Activated CD4-positive, CD25-positive, alpha-beta regulatory T cell treated with anti-CD3 and anti-CD28 coated beads, Interleukin-2, amount 50 U/mL, for 72 hours (primary cell): Measurements from ENCODE around the gene ENOX1.
"Not testable (repeated sequence)": the region's sequence is repeated elsewhere in the genome, so short reads cannot be mapped to it uniquely, and the experiment has no call there.

Experiments
- DNase-seq: peaks from one replicate; pipeline ENCODE4 v3.0.0; 2021

Gene ENOX1

DNA sequence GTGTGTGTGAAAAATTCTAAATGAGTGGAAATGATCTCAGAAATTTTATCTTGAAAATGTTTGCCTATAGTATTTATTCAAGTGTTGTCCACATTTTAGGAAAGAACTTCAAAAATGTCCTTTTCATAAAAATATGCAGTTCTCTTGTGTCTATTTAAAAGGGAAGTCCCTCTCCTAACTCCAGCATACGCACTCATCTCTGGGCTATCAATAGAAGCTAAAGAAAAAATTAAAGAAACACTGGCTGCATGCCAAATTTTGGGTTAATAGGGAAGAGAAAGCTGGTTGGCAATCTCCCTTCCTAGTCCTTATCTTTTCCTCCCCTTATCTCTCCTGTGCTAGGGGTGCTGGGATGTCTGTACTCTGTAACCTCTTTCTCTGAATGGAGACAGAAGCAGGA is 313.3 kb downstream of the ENOX1 start:
- no peak for DNase-seq

DNA sequence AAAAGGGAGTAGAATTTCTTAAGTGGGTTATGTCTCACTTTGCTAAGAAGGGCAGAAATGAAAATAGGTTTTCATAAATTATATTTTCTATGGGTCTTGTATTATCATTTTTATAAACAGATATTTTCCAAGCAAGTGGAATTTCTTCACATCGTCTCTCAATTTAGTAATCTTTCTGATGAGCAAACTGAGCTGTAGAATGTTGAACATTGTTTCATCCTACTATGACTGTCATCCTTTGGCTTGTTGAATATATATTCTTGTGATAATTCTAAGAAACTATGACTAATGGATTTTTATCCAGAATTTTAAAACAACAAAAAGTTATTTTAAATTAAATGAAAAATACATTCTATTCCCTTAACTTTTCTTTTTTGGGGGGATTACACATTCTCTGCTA is 313.8 kb downstream of the ENOX1 start:
- no peak for DNase-seq

DNA sequence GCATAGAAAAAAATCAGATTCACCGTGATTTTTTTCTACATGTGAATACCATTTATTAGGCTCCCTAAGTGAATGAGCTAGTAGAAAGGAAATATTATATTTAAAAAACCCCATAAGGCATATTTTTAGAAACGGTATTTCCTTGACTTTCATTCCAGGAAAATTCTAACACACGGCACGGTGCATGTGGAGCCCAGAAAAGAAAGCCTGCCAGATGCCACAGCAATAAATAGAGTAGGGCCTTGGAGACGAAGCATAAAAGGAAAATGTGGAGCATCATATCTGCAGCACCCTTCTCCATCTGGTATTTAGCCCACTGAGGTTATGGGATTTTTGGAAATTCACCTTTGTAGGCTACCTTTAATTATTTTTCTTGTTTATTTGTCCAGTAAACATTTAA is 314.4 kb downstream of the ENOX1 start:
- DNase-seq = no peak

- no peak for DNase-seq
Measured at GRCh38 chr13:43470610-43471009, 316.2 kb downstream of the ENOX1 start.

DNA sequence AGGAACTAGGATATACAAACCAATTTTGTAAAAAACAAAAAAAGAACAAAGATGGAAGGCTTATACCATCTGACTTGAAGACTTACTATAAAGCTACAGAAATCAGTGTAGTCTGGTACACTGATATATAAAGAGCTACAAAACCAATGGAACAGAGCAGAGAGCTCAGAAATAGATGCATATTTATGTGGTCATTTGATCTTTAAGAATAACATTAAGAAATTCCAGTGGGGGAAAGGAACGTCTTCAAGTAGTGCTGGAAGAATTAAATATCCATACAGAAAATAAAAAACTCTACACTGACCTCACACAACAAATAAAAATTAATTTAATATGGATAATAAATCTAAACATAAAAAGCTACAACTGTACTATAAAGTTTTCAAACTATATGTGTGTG is 317.0 kb downstream of the ENOX1 start:
- DNase-seq = no peak

DNA sequence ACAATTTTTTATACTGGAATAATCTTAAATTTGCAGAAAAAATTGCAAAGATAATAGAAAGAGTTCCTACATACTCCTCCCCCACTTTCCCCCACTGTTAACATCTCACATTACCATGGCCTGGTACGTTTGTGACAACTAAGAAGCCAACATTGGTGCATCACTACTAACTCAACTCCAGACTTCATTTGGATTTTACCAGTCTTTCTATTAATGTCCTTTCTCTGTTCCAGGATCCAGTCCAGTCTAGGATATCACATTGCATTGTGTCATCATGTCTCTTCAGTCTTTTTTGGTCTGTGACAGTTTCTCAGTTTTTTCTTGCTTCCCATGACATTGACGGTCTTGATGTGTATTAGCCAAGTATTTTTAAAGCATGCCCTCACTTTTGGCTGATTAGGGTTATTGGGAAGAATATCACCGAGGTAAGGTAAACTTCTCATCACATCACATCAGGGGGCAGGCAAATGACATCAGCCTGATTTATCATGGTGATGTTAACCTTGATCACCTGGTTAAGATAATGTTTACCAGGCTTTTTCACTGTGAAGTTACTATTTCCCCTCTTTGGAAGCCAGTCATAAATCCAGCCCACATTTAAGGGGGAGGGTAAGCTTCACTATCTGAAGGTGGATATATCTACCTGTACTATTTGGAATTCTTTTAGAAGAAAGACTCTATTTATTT is 322.1 kb downstream of the ENOX1 start:
- no peak for DNase-seq

DNA sequence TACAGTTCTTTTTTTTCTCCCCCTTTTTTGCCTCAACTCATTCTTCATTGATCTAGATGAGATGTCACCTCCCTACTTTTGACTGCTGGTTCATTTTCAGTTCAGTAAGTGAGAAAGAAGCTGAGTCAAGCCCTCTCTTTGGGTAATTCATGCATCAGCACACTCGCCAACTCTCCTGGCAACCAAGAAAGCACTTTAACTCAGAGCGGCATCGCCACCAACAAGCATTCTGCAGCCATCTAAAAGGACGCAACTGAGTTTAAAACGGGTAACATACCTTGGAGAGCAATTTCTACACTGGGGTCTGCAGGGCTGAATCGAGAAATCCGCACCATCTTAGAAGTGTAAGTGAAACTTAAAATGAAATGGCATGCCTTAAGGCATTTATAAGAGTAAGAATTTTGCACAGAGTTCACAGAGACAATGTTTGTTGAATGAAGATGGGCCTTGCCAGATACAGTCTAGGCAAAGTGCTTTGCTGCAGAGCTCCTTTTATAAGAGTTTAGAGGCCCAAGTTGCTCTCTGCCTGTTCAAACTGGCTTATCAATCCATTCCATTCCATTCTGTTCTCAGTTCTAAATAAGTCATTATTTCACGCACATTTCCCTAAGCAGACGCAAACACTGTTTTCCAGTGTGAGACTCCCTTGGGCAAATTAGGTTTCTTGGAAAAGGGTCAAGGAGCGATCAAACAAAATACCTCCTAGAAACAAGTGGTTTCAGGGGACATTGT is 338.0 kb downstream of the ENOX1 start:
- no peak for DNase-seq

GRCh38 chr13:43446126-43446525 is 340.6 kb downstream of the ENOX1 start:
- DNase-seq = no peak

DNA sequence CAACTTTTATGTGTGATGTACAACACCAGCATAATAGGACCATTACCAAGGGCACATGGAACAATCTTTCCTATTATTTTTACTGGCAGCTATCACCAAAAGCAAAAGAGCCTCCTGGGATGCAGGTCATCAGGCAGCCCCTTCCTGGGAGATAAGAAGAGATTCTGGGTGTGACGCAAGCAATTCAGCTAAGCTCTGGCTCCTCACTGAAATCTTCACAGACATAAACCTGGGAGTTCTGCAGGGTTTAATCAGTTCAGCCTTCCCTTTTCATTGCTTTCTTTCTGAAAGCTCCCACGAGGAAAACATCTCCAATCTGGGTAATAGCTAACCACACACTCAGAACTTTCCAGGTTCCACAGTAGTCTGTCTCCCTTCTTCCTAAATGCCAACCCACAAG is 341.1 kb downstream of the ENOX1 start:
- no peak for DNase-seq

DNA sequence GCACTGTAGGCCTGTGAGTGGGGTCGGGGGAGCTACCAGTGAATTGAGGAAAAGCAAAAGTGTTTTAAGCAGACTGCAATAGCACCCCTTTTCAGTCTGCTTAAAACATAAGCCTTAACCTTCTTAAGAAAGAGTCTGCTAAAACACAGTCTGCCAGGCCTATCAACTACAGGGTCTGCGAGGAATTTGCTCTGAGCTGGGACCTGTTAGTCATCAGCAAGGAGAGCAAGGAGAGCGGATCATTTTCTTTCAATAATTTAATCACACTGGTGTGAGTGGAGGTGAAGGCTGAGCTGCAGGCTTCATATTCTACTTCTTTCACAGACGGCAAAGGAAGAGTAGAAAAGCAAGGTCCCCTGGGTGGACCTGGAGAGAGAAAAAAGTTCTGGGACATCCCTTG is 342.7 kb downstream of the ENOX1 start:
- no peak for DNase-seq

DNA sequence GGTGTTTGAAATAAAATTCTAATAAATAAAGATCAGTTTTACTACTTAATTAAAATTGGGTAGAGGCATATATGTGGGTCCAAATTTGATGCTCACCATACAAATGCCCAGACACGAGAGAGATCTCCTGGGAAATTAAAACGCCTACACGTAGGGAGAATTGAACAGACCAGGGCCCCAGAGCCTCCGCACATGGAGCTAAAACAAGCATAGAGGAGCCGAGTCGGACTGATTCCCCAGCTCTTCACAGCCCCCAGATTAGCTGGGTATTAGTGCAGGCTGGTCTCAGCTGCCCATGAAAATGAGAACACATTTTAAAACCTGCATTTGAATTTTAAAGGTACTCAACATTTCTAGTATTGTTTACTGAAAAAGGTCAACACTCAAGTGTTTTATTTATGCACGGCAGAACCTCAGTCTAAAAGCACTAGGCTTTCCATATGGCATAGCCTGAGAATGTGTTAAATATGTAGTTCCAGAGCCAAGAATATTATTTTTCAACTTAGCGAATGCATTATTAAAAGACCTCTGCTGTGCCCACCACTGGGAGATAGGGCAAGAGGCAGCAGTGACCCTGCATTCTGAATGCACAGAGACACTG is 344.8 kb downstream of the ENOX1 start:
- DNase-seq = no peak

- no peak for DNase-seq
Measured at GRCh38 chr13:43441464-43441863, 345.3 kb downstream of the ENOX1 start.

GRCh38 chr13:43434191-43434590 is 352.6 kb downstream of the ENOX1 start:
- DNase-seq = no peak

DNA sequence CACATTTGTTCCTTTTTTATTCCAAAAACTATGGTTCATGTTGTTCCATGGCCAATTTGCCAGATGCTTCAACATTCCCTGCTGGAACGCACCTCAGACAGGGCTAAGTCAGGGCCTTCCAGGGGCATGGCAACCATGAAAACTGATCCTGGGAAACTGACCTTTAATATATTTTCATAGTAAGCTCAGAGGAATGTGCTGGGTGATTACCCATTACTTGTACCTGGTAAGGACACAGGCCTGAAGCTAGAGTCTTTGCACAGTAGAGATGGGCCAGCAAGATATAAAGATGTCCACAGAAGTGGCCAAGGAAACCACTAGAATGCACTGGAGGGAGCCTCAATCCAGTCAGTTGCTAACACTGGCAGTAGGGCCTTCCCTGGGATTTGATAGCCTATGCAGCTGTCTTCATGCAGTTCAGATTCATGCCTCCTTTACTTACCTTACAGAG is 353.1 kb downstream of the ENOX1 start:
- no peak for DNase-seq

GRCh38 chr13:43432958-43433357 is 353.8 kb downstream of the ENOX1 start:
- no peak for DNase-seq

DNA sequence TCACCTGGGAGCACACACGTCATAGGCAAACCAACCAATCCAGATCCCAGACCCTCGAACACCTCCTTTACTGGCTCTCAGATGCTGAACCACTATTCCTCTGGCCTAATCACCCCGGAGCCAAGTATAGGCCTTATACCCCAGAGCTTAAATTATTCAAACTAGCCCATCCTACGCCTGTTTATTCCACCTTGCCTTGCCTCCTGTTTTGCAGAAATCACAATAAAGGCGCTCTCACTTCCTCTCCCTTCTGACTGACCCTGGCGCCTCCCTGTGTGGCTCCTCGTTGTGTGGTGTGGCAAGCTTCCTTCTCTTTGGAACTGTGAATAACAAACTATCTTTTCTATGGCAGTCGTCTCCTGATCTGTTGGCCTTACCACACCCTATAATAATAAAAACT is 354.9 kb downstream of the ENOX1 start:
- DNase-seq = no peak

GRCh38 chr13:43431290-43431716 is 355.5 kb downstream of the ENOX1 start:
- no peak for DNase-seq

DNA sequence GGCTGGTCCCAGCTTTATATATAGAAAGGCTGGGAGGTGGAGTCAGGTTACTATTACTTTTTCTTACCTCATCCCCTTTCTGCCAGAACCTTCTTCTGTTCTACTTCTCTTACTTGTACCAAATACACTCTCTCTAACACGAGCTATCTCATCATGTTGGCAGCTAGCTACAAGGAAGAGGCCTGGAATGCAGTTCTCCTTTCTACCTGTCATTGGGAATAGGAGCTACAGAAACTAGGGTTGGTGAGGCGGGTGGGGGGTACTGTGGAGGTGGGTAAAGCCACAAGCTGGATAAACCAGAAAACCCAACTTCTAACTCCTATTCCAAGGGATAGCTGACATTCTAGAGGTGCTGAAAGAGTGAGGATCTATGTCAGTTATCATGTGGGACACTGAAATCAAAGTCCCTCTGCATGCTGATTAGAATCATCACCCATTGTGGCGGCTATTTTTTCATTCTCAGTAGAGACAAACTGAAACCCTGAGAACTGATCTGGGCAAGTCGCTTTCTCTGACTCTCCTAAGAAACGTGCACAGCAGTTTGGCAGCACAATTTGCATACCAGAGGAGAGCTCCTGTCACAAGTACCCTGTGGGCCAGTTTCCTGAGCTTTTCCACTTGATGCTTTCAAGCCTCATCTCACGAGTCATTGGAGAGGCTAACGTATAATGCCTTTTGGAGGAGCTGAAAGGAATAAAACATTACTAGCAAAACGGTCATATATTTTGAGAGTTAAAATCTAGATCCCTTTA is 358.1 kb downstream of the ENOX1 start:
- no peak for DNase-seq

DNA sequence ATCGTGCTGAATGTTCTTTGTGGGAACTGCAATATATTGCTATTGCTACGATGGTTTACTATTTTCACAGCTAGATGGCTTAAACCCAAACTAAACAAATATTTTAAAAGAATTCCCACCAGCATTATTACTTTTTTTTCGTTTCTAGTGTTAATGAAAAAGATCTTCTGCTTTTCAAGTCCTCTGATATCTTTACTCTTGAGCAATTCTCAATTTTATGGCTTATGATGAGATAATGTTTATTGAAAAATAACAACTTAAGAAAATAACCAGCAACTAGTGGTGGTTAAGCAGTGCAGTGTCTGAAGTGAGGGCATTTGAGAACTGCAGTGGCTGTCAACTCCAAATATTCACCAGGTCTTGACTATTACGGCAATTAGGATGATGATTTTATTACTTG is 360.4 kb downstream of the ENOX1 start:
- no peak for DNase-seq

- DNase-seq = no peak
Measured at GRCh38 chr13:43425234-43425633, 361.5 kb downstream of the ENOX1 start.

DNA sequence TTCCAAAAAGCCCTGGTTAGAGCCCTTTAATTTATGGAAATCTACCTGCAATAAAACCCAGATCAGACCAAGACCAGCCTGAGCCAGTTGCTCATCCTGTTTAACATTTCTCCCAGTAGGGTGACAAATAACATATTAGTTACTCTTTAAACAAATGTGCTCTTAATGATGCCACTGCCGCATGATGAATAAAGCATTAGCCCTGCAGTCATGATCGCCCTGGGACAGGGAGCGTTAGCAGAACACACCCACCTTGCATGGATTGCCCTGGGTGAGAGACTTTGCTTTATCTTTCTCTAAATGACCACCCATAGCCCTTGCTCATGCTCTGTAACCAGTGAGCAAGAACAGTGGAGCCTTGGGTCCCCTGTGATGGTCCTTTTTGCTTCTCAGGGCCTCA is 362.4 kb downstream of the ENOX1 start:
- DNase-seq = no peak

GRCh38 chr13:43422116-43422515 is 364.7 kb downstream of the ENOX1 start:
- no peak for DNase-seq

DNA sequence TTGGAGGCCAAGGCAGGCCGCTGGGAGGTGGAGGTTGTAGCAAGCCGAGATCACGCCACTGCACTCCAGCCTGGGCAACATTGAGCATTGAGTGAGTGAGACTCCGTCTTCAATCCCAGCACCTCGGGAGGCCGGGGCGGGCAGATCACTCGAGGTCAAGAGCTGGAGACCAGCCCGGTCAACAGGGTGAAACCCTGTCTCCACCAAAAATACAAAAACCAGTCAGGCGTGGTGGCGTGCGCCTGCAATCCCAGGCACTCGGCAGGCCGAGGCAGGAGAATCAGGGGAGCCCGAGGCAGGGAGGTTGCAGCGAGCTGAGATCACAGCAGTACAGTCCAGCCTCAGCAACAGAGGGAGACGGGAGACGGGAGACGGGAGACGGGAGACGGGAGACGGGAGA is 369.9 kb downstream of the ENOX1 start:
- DNase-seq = not testable (repeated sequence)

DNA sequence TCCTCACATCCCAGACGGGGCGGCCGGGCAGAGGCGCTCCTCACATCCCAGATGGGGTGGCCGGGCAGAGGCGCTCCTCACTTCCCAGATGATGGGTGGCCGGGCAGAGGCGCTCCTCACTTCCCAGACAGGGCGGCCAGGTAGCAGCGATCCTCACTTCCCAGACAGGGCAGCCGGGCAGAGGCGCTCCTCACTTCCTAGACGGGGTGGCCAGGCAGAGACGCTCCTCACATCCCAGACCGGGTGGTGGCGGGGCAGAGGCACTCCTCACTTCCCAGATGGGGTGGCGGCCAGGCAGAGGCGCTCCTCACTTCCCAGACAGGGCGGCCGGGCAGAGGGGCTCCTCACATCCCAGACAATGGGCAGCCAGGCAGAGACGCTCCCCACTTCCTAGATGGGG is 370.4 kb downstream of the ENOX1 start:
- DNase-seq = not testable (repeated sequence)
